ENCODE results near the gene EP400.
"Not testable (repeated sequence)": the region's sequence is repeated elsewhere in the genome, so short reads cannot be mapped to it uniquely, and the experiment has no call there.

EP400 gene

GRCh38 chr12:132024758-132025157, 75.0 kb downstream of the EP400 start:
- DNase-seq = no peak

- DNase-seq = no peak
Observed at GRCh38 chr12:132025526-132025925, 75.8 kb downstream of the EP400 start.

DNA sequence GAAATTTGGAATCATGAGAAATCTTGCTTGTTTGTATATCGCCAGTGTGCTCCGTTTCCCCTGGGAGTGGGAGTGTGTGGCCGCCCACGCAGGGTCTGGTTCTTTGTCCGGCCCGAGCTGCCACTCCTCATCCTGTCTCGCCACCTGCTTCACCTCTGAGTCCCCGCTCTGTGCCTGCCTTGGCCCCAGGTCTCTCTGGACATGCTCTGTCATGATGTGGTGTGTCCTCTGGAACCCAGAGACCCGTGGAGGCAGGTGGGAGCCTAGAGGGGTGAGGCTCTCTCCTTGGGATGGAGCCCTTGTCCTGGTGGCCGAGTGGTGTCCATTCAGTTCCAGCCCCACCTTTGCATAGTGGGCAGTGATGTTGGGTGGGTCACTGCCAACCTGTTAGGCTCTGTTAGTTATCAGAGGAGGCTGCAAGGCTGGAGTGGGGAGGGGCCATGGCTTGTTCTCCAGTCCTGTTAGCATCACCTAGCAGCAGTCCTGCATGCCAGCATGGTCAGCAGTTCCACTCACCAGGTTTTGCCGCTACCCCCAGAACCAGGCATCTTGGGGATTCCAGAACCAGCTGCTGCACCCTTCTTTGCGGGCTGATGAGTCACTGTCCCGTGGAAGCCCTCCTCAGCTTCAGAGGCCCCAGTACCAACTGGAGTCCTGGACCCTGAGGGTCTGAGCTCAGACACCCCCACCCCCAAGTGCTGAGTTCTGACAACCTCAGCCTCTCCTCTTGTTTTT, 76.5 kb downstream of the EP400 start:
- DNase-seq = no peak

DNA sequence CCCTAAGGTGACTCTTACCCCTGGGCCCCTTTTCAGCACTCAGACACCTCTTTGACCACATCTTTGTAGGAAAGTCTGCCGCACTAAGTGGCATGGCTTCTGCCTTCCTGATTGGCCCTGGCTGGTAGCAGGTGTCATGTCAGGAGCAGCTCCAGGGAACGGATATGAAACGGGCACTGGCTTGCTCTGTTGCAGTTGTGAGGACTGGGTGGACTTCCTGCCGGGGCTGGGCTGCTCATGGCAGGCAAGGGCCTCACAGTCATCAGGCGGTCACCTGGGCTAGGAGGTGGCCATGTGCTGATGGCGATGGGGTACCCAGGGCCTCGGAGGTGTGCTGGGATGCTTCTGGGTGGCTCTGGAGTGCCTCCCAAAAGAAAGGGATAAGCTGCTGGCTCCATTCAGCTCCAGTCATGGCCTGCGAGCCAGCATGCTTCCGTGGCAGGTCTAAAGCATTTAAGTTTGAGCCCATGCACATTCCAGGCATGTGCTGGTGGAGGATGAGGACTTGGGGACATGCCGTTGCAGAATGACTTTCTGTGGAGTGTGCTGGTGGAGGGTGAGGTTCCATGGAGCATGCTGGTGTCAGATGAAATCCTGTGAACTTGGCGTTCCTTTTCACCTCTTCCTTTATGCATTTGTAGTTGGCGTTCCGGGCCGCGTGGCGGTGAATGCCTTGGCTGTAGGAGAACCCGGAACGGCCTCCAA, 77.2 kb downstream of the EP400 start:
- DNase-seq = no peak

GRCh38 chr12:132027636-132028035, 77.9 kb downstream of the EP400 start:
- DNase-seq = no peak

GRCh38 chr12:132028111-132028510, 78.4 kb downstream of the EP400 start:
- no peak for DNase-seq

DNA sequence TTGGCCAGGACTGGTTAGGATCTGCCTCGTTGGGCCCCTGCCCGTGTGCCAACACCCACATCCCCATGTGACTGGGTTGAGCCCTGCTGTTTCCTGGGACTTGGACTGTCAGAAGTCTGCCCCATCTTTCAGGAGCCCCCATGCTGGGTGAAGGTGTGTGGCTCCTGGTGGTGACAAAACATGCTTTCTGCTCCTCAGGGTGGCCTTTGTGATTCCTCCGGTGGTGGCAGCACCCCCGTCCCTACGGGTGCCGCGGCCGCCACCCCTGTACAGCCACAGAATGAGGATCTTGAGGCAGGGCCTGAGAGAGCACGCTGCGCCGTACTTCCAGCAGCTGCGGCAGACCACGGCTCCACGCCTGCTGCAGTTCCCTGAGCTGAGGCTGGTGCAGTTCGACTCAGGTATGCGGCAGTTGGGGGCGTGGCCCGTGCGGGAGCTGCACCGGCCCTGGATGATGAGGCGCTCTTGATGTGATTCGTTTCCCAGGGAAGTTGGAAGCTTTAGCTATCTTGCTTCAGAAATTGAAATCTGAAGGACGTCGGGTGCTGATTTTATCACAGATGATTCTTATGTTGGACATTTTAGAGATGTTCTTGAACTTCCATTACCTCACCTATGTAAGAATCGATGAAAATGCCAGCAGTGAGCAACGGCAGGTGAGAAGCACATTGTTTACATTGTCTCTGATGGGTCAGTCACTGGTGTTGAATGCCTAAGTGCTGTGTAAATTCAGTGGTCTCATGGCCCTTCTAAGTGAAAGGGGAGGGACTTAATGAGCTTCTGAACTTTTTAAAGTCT, 80.0 kb downstream of the EP400 start:
- DNase-seq = no peak

DNA sequence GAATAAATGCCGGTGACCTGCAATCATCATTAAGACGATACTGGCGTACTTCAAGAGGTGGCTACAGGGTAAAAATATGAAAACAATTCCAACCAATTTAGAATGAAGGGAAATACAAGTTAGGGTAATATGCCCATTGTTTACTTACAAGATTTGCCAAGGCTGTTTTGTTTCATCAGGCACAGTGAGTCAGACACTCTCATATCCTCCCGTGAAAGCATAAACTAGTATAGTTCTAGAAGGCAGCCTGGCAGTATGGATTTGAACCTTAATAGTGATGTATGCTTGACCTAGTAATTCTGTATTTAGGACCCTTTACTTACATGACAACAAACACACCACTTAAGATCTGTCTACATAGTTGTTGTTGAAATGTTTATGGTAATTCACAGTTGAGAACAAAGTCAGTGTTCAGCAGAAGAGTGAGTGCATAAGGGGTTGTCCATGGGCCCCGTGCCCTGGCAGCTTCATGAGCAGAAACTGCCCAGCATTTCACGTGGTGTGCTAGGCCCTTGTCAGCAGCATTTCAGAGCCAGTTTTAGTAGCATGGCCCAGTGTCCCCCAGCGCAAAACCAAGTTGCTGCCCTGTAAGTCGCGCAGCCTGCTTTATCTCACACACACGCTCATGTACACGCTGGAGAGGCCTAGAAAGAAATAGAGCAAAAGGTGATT, 80.8 kb downstream of the EP400 start:
- no peak for DNase-seq

DNA sequence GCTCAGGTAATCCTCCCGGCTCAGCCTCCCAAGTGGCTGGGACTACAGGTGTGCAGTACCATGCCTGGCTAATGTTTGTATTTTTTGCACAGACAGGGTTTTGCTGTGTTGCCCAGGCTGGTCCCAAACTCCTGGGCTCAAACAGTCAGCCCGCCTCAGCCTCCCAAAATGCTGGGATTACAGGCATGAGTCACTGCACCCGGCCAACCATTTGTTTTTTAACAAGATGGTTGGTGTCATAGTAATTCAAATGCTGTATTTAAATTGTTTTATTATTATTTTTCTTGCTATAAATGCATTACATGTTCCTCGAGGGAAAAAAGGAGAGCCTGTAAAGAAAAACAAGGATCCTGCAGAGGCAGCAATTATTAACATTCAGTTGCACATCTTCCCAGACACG, 83.9 kb downstream of the EP400 start:
- DNase-seq = no peak

DNA sequence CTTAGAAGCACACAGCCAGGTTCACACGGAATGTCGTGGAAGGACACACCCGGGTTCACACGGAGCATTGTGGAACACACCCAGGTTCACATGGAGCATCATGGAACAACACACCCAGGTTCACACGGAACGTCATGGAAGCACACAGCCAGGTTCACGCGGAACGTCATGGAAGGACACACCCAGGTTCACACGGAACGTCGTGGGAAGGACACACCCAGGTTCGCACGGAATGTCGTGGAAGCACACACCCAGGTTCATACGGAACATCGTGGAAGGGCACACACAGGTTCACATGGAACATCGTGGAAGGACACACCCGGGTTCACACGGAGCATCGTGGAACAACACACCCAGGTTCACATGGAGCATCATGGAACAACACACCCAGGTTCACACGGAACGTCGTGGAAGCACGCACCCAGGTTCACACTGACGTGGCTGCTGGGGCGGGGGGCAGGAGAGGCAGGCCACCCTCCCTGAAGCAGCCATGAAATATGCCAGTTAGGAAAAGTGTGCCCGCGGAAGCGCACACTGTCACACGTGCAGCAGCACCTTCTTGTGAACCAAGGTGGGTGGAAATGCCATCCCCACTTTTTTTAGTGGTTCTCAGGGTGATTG, 86.4 kb downstream of the EP400 start:
- no peak for DNase-seq

- no peak for DNase-seq
Observed at GRCh38 chr12:132040906-132041606, 91.3 kb downstream of the EP400 start.

DNA sequence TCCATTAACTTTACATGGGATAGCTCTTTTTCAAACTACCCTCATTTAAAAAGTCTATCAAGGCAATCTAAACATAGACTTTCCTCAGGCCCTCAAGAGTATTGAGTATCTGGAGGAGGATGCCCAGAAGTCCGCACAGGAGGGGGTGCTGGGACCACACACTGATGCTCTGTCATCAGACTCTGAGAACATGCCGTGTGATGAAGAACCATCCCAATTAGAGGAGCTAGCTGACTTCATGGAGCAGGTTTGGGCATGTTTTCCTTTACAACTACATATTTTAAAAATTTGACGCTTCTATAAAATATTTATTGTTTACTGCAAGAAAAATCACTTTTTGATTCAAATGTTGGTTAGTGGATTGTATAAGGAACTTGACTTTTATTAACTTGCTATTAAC, 93.5 kb downstream of the EP400 start:
- no peak for DNase-seq

DNA sequence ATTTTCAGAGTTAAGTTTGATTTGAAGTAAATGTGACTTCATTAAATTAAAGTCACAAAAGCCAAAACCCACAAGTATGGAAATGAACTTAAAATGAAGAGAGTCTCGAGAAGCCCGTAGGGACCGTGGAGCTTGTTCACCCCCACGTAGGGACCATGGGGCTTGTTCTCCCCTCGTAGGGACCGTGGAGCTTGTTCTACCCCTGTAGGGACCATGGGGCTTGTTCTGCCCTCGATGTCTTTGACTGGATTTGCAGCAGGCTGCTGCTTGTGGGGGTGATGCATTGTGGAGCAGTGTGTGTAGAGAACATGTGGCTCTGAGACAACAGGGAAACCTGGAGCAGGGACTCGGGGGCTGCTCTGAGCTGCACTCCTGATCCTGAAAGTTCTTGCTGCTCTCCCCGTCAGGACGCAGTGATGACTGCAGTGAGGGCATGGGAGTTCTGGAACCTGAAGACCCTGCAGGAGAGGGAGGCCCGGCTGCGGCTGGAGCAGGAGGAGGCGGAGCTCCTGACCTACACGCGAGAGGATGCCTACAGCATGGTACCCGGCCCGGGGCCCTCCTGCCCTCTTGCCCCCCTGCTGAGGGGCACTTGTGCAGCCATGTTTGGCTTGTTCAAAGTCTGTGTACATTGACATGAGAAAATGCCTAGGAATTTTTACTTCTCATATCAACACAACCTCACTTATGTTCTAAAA, 94.2 kb downstream of the EP400 start:
- DNase-seq = no peak

GRCh38 chr12:132044661-132045412, 95.1 kb downstream of the EP400 start:
- no peak for DNase-seq

DNA sequence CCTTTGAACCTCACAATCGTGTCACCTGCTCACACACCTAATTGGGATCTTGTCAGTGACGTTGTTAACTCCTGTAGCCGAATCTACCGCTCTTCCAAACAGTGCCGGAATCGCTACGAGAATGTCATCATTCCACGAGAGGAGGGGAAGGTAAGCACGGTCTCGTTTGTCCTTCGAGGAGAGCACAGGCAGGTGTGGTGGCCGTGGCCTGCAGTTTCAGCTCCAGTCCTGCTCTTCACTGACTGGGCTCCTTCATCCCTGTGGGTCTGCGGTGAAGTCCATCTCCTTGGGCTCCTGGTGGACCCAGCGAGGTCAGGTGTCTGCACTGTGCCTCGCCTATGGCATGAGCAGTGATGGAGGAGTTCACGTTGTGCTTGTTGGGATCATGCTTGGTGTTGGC, 96.0 kb downstream of the EP400 start:
- no peak for DNase-seq

- no peak for DNase-seq
Observed at GRCh38 chr12:132046561-132046960, 96.8 kb downstream of the EP400 start.

GRCh38 chr12:132047630-132048029, 97.9 kb downstream of the EP400 start:
- DNase-seq = not testable (repeated sequence)

DNA sequence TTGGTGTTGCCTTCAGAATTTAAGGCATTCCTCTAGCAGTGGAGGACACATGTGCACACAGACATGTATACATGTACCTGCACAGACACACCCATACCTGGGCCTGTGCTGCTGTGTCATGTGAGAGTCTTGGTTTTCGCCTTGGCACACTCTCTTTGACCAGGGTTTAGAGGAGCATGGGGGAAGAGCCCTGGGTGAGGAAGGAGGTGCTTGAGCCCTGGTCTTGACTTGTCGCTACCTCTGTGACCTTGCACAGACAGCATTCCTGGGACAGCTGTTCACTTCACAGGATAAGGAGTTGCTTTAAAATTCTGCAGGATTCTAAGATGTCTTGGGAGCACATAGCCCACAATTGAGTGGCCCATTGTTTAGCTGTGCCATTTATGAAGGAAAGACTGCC, 99.7 kb downstream of the EP400 start:
- DNase-seq = no peak

DNA sequence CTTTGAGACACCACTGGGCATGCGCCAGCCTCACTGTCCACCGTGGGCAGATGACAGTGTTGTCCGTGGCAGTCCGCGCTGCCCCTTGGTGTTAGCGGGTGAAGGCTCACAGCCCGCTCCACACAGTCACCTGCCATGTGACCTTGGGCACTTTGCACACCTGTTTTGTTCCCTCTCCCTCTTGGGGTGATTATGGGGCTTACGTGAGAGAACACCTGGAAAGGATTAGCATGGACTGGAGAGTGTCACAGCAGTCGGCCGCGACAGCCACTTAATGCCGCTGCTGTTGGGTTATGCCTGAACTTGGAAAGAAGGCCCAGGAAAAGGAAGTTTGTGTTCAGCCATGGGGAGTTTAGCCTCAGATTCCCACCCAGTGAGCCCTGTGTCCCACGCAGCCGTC, 100.1 kb downstream of the EP400 start:
- DNase-seq = no peak

- DNase-seq = not testable (repeated sequence)
Observed at GRCh38 chr12:132051718-132052117, 102.0 kb downstream of the EP400 start.
